Smooth muscle cell (in vitro differentiated cells): ENCODE results near the gene PKP4. TPM values are rescaled to one million over a fixed set of nuclear protein-coding genes. Genes with fewer than 3 reads are reported as not detected.

ENCODE experiments used
- DNase-seq: peaks from one replicate; lab custom pipeline; 2025; ENCODE audit not compliant: unreplicated experiment; lab: John Stamatoyannopoulos, UW
- H2AFZ ChIP-seq: fragments of 200-600 bp; sonication (generic); 2 replicates; pipeline ENCODE4 v1.6.0; 2016; ENCODE audit warnings: antibody characterized with exemption, low read depth, mild to moderate bottlenecking
- H3F3A ChIP-seq: fragments of 200-600 bp; sonication (generic); 2 replicates; pipeline ENCODE4 v1.6.0; 2017; ENCODE audit warnings: antibody characterized with exemption, low read depth
- H3K27ac ChIP-seq: fragments of 200-600 bp; sonication (generic); 2 replicates; pipeline ENCODE4 v1.5.1; 2016; ENCODE audit warnings: low read depth, mild to moderate bottlenecking
- H3K27me3 ChIP-seq: fragments of 200-600 bp; sonication (generic); 2 replicates; pipeline ENCODE4 v1.6.1; 2016; ENCODE audit warnings: low read depth, mild to moderate bottlenecking
- H3K36me3 ChIP-seq: fragments of 200-600 bp; sonication (generic); 2 replicates; pipeline ENCODE4 v1.5.1; 2016; ENCODE audit warnings: low read depth
- H3K4me1 ChIP-seq: fragments of 200-600 bp; sonication (generic); 2 replicates; pipeline ENCODE4 v1.5.1; 2016; ENCODE audit warnings: low read depth
- H3K4me2 ChIP-seq: fragments of 200-600 bp; sonication (generic); 2 replicates; pipeline ENCODE4 v1.6.0; 2016; ENCODE audit warnings: mild to moderate bottlenecking
- H3K4me3 ChIP-seq: fragments of 200-600 bp; sonication (generic); 2 replicates; pipeline ENCODE4 v1.5.1; 2016; ENCODE audit warnings: mild to moderate bottlenecking
- H3K79me2 ChIP-seq: fragments of 200-600 bp; sonication (generic); 2 replicates; pipeline ENCODE4 v1.6.0; 2016; ENCODE audit warnings: low read depth, mild to moderate bottlenecking
- H3K9ac ChIP-seq: fragments of 200-600 bp; sonication (generic); 2 replicates; pipeline ENCODE4 v1.6.0; 2016; ENCODE audit warnings: low read depth
- H3K9me3 ChIP-seq: fragments of 200-600 bp; sonication (generic); replicated peaks from 2 replicates; pipeline ENCODE4 v1.5.1; 2016; ENCODE audit warnings: low read depth
- H4K20me1 ChIP-seq: fragments of 200-600 bp; sonication (generic); 2 replicates; pipeline ENCODE4 v1.6.0; 2016; ENCODE audit warnings: low read depth
- WGBS: methylation state at CpG from one replicate; pipeline ENCODE4 v1.1.7; 2016; ENCODE audit warnings: low lambda C conversion rate; 5-methylcytosine and 5-hydroxymethylcytosine counted together
- polyA plus RNA-seq: library from polyadenylated mRNA; unstranded; fragments of >200 nt; fragmentation: Nextera tagmentation; extraction: Ambion mirVana; gene quantifications from 2 replicates; pipeline ENCODE4 v1.2.1, GENCODE V29; 2016
- total RNA-seq: library from RNA; depleted of rRNA; stranded (reverse); fragments of >200 nt; gene quantifications from 2 replicates; pipeline ENCODE4 v1.2.3, GENCODE V29; 2014
- TF ChIP-seq, protein P1 (sequence below): fragments of 200-600 bp; sonication (generic); IDR thresholded peaks from 2 replicates; pipeline ENCODE4 v1.5.1; 2017; ENCODE audit warnings: borderline replicate concordance, mild to moderate bottlenecking, antibody characterized with exemption; ENCODE audit not compliant: insufficient read depth, poor library complexity, severe bottlenecking

Gene PKP4
- total and polyA plus RNA-seq, 2 experiments from 2014 or later: 2.4 to 14.0 TPM

DNA sequence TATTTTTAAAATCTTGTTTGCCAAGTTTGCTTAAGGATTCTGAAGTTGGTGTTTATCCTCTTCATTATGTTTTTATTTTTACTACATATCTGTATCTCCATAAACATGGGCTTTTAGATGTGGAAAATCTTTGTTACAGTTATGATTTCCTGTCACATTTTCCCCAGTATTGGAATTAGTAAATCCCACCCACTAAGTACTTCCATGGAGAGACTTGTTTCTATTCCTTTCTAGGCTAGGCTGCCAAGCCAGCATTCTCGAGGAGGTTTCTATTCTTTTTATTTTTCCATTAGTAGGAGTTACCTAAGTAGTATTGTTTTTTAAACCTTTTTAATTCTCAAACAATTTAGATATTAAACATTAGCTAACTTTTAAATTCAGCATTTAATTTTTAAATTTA is 22.1 kb downstream of the PKP4 start:
- H3K79me2 ChIP-seq: peaks cover 7% of the 10 kb centered on the region
- no peaks in the 10 kb centered on the region for H3F3A ChIP-seq
- H3K4me2 ChIP-seq: peak overlapping the region; percentile 53
- no peak overlapping the region for H3K27ac ChIP-seq
- DNase-seq: no peak
- H3K9ac ChIP-seq: no peak overlapping the region
- H3K36me3 ChIP-seq: no peaks in the 10 kb centered on the region
- no peak overlapping the region for H3K4me3 ChIP-seq
- H3K9me3 ChIP-seq: no peaks in the 10 kb centered on the region
- no peak overlapping the region for H2AFZ ChIP-seq
- no peaks in the 10 kb centered on the region for H4K20me1 ChIP-seq
- TF ChIP-seq, protein P1, sequence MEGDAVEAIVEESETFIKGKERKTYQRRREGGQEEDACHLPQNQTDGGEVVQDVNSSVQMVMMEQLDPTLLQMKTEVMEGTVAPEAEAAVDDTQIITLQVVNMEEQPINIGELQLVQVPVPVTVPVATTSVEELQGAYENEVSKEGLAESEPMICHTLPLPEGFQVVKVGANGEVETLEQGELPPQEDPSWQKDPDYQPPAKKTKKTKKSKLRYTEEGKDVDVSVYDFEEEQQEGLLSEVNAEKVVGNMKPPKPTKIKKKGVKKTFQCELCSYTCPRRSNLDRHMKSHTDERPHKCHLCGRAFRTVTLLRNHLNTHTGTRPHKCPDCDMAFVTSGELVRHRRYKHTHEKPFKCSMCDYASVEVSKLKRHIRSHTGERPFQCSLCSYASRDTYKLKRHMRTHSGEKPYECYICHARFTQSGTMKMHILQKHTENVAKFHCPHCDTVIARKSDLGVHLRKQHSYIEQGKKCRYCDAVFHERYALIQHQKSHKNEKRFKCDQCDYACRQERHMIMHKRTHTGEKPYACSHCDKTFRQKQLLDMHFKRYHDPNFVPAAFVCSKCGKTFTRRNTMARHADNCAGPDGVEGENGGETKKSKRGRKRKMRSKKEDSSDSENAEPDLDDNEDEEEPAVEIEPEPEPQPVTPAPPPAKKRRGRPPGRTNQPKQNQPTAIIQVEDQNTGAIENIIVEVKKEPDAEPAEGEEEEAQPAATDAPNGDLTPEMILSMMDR: no peak
- no peaks in the 10 kb centered on the region for H3K27me3 ChIP-seq
- H3K4me1 ChIP-seq: peaks cover 4% of the 10 kb centered on the region
- 82% methylated on average over 1 of the region's 1 CpG for WGBS

DNA sequence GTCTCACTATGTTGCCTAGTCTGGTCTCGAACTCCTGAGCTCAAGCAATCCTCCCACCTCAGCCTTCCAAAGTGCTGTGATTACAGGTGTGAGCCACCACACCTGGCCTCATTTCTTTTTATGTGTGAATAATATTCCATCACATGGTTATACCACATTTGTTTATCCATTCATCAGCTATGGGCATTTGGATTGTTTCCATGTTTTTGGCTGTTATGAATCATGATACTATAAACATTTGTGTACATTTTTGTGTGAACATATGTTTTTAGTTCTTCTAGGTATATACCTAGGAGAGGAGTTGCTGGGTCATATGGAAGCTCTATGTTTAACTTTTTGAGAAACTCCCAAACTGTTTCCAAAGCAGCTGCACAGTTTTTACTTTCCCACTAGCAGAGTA is 24.4 kb downstream of the PKP4 start:
- Histone ChIP-seq H3K36me3 (no peaks in the 10 kb centered on the region), H3K9ac (no peak overlapping the region), H3K4me3 (no peak overlapping the region), H2AFZ (no peak overlapping the region), H3K27me3 (no peaks in the 10 kb centered on the region), H3K9me3 (no peaks in the 10 kb centered on the region), H4K20me1 (no peaks in the 10 kb centered on the region), H3K4me1 (peaks cover 4% of the 10 kb centered on the region), H3K79me2 (peaks cover 12% of the 10 kb centered on the region), H3K27ac (no peak overlapping the region), H3K4me2 (no peak overlapping the region), H3F3A (peaks cover 2% of the 10 kb centered on the region)
- TF ChIP-seq, protein P1: no peak
- WGBS: 97% methylated on average over 1 of the region's 1 CpG
- DNase-seq: no peak

DNA sequence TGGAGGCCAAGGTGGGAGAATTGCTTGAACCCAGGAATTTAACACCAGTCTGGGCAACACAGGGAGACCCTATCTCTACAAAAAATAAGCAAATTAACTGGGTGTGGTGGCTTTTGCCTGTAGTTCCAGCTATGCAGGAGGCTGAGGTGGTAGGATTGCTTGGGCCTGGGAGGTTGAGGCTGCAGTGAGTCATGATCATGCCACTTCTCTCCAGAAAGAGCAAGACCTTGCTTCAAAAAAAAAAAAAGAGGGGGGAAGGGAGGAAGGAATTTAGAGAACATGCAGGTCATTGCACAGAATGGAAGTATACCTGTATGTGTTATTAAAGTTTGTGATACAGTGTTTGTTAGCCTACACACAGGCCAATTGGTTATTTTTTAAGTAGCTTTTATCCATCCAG is 25.8 kb downstream of the PKP4 start:
- Histone ChIP-seq H2AFZ (no peak overlapping the region), H3K4me2 (no peak overlapping the region), H3K36me3 (no peaks in the 10 kb centered on the region), H3K9me3 (no peaks in the 10 kb centered on the region), H3K4me3 (no peak overlapping the region), H3K79me2 (peaks cover 12% of the 10 kb centered on the region), H3K27me3 (no peaks in the 10 kb centered on the region), H4K20me1 (peaks cover 1% of the 10 kb centered on the region), H3K4me1 (peaks cover 9% of the 10 kb centered on the region), H3K27ac (peak overlapping the region; percentile 42), H3F3A (peaks cover 8% of the 10 kb centered on the region), H3K9ac (no peak overlapping the region)
- TF ChIP-seq, protein P1: no peak
- DNase-seq: no peak

DNA sequence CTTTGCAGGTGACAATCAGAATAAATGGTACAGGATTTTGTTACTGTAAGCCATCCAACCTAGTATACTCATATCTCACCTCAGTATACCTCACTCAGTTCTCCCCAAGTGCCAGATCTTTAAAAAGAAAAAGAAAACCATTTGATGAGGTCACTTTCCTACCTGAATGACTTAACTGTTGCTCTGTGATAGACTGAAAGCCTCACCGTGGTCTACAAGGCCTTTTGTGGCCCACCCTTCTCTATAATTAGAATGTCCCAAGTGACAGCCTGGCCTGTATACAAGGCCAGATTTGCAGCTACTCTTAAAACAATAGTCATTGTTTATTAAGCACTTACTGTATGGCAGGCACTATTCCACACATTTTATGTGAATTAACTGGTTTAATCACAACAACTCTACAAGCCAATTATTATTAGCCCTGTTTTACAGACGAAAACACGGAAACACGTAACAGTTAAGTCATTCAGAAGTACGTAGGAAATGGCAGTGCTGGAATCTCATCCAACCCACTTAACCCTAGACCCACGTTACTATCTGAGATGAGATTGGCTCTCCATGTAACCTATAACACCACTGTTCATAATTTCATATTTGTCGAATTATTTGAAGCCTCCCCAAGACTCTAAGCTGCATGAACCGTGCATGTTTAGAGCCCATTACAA is 28.3 kb downstream of the PKP4 start:
- Histone ChIP-seq H2AFZ (no peak overlapping the region), H3K4me3 (no peak overlapping the region), H3F3A (peaks cover 8% of the 10 kb centered on the region), H3K4me2 (no peak overlapping the region), H3K4me1 (peaks cover 17% of the 10 kb centered on the region), H3K9me3 (no peaks in the 10 kb centered on the region), H4K20me1 (peaks cover 18% of the 10 kb centered on the region), H3K9ac (no peak overlapping the region), H3K27ac (no peak overlapping the region), H3K27me3 (no peaks in the 10 kb centered on the region), H3K79me2 (peaks cover 20% of the 10 kb centered on the region), H3K36me3 (no peaks in the 10 kb centered on the region)
- no peak for DNase-seq
- TF ChIP-seq, protein P1: no peak
- WGBS: 89% methylated on average over 8 of the region's 8 CpGs
